Mesothelial cell of epicardium (in vitro differentiated cells): ENCODE measurements around the gene PRDM16. TPM values are rescaled to one million over a fixed set of nuclear protein-coding genes. Genes with fewer than 3 reads are reported as not detected.

ENCODE experiments used
- DNase-seq, 2 experiments: peaks; one replicate each; pipeline ENCODE4 v3.0.0; 2021; ENCODE audit warnings: low spot score in 2 of 2; ENCODE audit not compliant: unreplicated experiment in 2 of 2
- H3K27ac Mint-ChIP-seq: 2 replicates; pipeline ENCODE4 v1.8.0; 2021; ENCODE audit warnings: mixed read lengths
- H3K27me3 Mint-ChIP-seq: 2 replicates; pipeline ENCODE4 v1.8.0; 2021; ENCODE audit warnings: low read depth, mixed read lengths
- H3K36me3 Mint-ChIP-seq: 2 replicates; pipeline ENCODE4 v1.8.0; 2021; ENCODE audit warnings: mixed read lengths
- H3K4me1 Mint-ChIP-seq: 2 replicates; pipeline ENCODE4 v1.8.0; 2021; ENCODE audit warnings: mixed read lengths
- H3K4me3 Mint-ChIP-seq: 2 replicates; pipeline ENCODE4 v1.8.0; 2021; ENCODE audit warnings: mild to moderate bottlenecking, moderate library complexity, mixed read lengths
- H3K9me3 Mint-ChIP-seq: 2 replicates; pipeline ENCODE4 v1.8.0; 2021; ENCODE audit warnings: mixed read lengths
- total RNA-seq: library from RNA; stranded (reverse); gene quantifications from 3 replicates; pipeline ENCODE4 v1.2.1, GENCODE V29; 2021
- TF ChIP-seq, protein P1 (sequence below): fragments of 200-600 bp; sonication (generic); IDR thresholded peaks from one replicate; pipeline ENCODE4 v1.5.0; 2021; ENCODE audit warnings: antibody characterized with exemption; ENCODE audit not compliant: unreplicated experiment

Gene PRDM16
- total RNA-seq, 1 donor from 2014 or later, result 1.4 TPM

DNA sequence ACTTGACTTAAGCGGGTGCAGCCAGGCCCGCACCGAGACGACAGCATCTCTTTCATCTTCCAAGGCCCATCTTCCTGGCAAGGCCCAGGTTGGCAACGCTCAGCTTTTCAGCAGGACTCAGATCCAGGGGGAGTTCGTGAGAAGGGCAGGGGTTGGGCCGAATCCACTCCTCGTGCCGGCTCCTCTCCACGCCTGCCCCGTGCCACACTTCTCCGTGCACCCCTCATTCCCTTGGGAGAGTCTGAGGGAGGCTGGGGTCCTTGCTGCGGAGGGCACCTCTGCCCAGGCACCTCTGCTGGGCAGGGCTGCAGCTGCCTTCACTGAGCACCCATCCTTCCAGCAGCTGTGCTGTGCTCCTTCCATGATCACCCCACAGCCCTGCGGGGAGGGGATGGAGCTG lies 22.3 kb downstream of the PRDM16 start:
- H3K4me1 Mint-ChIP-seq, result no peaks in the 10 kb centered on the region
- TF ChIP-seq, protein P1, sequence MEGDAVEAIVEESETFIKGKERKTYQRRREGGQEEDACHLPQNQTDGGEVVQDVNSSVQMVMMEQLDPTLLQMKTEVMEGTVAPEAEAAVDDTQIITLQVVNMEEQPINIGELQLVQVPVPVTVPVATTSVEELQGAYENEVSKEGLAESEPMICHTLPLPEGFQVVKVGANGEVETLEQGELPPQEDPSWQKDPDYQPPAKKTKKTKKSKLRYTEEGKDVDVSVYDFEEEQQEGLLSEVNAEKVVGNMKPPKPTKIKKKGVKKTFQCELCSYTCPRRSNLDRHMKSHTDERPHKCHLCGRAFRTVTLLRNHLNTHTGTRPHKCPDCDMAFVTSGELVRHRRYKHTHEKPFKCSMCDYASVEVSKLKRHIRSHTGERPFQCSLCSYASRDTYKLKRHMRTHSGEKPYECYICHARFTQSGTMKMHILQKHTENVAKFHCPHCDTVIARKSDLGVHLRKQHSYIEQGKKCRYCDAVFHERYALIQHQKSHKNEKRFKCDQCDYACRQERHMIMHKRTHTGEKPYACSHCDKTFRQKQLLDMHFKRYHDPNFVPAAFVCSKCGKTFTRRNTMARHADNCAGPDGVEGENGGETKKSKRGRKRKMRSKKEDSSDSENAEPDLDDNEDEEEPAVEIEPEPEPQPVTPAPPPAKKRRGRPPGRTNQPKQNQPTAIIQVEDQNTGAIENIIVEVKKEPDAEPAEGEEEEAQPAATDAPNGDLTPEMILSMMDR, result no peak
- H3K36me3 Mint-ChIP-seq, result no peaks in the 10 kb centered on the region
- H3K27ac Mint-ChIP-seq, result no peak overlapping the region
- H3K4me3 Mint-ChIP-seq, result no peak overlapping the region
- peaks cover 43% of the 10 kb centered on the region for H3K27me3 Mint-ChIP-seq
- no peak for DNase-seq
- H3K9me3 Mint-ChIP-seq, result no peaks in the 10 kb centered on the region

DNA sequence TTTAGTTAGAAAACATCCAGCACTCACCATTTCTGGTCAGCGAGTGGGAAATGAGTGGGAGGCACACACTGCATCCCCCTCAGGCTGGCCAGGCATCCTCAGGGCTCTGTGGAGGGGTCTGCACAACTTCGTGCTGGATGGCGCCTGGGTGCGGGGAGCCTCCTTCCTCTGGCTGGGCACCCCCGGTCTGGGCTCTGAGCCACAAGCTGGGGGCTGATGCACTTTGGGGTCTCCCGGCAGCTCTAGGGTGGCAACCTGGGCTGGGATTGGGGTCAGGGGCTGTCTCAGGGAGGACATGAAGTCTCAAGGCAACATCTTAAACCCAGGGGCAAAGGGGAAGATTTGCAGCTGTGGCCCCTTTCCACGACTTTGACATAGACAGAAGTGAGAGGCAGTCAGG lies 23.5 kb downstream of the PRDM16 start:
- Mint-ChIP-seq H3K36me3 (no peaks in the 10 kb centered on the region), H3K4me3 (no peak overlapping the region), H3K9me3 (no peaks in the 10 kb centered on the region), H3K27me3 (peaks cover 40% of the 10 kb centered on the region), H3K27ac (no peak overlapping the region), H3K4me1 (no peaks in the 10 kb centered on the region)
- TF ChIP-seq, protein P1, result no peak
- DNase-seq, result no peak

DNA sequence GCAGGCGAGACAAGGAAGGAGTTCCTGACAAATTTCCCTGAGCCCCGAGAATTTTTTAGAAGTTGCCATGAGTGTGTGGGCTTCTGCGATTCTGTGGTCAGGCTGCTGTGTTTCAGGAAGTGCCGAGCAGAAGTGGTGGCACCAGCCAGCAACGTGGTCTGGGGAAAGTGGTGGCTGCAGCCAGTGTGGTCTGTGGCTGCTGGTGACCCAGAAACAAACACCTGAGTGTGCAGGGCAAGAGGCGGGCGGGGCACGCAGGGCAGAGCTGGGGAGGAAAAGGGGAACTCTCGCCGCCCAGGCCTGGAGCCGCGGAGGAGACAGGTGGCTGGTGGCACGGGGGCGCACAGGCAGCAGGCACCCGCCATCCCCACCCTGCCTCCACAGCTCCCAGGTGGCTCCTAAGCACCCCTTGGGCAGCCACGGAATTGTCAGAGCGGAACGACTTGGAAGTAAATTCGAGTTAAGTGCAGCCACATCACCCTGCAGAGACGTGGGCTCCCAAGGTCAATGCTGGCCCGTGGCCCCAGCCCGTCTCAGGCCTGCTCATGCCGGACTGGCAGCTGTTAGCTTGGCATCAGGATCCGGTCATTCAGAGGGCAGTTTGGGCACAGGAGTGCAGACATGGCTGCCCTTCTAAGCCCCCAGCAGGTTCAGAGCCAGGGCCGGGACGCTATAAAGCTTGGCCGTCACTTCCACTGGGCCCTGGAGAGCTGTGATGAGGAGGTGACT lies 25.1 kb downstream of the PRDM16 start:
- no peak for DNase-seq
- peaks cover 42% of the 10 kb centered on the region for H3K27me3 Mint-ChIP-seq
- H3K36me3 Mint-ChIP-seq, result no peaks in the 10 kb centered on the region
- H3K4me3 Mint-ChIP-seq, result no peak overlapping the region
- no peaks in the 10 kb centered on the region for H3K4me1 Mint-ChIP-seq
- no peaks in the 10 kb centered on the region for H3K9me3 Mint-ChIP-seq
- TF ChIP-seq, protein P1, result no peak
- no peak overlapping the region for H3K27ac Mint-ChIP-seq

DNA sequence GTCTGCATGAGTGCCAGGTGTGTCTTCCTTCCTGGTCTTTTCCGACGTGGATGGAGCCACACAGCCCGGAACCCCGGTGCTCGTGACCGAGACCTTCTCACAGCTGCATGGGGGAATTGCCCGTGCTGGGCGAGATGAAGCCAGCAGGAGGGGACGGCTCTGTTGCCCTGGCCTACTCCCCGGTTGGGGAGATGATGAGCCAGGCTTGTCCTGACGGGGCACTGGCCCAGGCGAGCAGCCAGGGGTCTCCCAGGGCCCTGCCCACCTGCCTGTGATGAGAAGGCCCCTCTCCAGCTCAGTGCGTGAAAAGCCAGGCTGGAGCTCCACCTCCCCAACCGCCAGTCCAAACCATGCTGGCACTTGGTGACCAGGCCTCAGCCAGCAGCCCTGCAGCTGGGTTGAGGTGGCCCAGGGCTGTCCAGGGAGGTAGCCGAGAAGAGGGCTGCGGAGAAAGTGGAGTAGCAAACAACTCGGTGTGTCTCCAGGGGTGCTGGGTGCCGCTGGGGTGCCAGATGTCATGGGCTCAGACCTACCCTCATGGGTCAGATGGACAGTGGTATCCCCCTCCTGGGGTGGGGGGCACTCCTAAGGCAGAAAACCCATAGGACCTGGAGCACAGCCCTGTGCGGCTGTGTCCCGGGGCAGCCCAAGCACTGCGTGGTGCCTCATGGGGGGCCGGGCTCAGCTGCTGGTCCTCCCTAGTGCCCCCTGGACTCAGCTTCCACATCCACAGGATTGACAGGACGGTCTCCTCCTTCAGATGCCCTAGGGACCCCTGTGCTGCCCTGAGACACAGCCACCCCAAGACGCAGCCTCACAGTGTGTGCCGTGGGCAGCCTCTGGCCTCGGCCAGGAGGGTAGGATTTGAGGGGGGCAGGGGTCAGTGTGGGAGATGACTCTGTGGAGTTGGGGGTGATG lies 26.1 kb downstream of the PRDM16 start:
- TF ChIP-seq, protein P1, result no peak
- no peak overlapping the region for H3K27ac Mint-ChIP-seq
- no peak for DNase-seq
- H3K4me1 Mint-ChIP-seq, result no peaks in the 10 kb centered on the region
- H3K4me3 Mint-ChIP-seq, result no peak overlapping the region
- H3K27me3 Mint-ChIP-seq, result peaks cover 39% of the 10 kb centered on the region
- no peaks in the 10 kb centered on the region for H3K9me3 Mint-ChIP-seq
- no peaks in the 10 kb centered on the region for H3K36me3 Mint-ChIP-seq

DNA sequence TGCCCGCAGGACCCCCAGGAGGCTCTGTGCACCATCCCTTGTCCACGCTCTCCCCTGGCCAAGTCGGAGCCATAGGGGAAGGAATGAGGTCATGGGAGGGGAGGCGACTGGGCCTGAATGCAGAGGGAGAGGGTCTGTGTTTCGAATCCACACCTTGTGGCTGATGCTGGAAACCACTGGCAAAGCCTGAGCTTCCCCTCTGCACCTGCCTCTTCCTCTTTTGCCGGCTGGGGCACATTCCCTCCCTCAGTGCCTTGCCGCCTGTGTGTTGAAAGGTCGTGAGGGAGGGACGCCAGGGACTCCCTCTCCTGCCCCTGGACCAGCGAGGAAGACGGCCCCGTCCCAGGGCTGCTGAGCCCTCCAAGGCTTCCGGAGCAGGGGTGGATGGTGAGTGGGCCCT lies 27.3 kb downstream of the PRDM16 start:
- peaks cover 6% of the 10 kb centered on the region for H3K4me1 Mint-ChIP-seq
- no peak for DNase-seq
- no peak overlapping the region for H3K4me3 Mint-ChIP-seq
- TF ChIP-seq, protein P1, result no peak
- H3K9me3 Mint-ChIP-seq, result no peaks in the 10 kb centered on the region
- H3K27ac Mint-ChIP-seq, result no peak overlapping the region
- peaks cover 35% of the 10 kb centered on the region for H3K27me3 Mint-ChIP-seq
- no peaks in the 10 kb centered on the region for H3K36me3 Mint-ChIP-seq
